WERI-Rb-1 (cell line): Measurements from ENCODE around the gene APBB1IP.

Source experiments
- DNase-seq: peaks from one replicate; pipeline ENCODE4 v3.0.0-alpha.2; 2020
- H3K27ac ChIP-seq: fragments of 250-450 bp; sonication (Bioruptor Pico); 2 replicates; pipeline ENCODE4 v1.5.1; 2020; ENCODE audit warnings: mild to moderate bottlenecking, moderate library complexity
- H3K27me3 ChIP-seq: fragments of 250-450 bp; sonication (Bioruptor Pico); 2 replicates; pipeline ENCODE4 v1.5.1; 2021; ENCODE audit warnings: mild to moderate bottlenecking, low read depth, moderate library complexity; ENCODE audit not compliant: insufficient read depth, severe bottlenecking
- H3K36me3 ChIP-seq: fragments of 250-450 bp; sonication (Bioruptor Pico); 2 replicates; pipeline ENCODE4 v1.5.1; 2020; ENCODE audit warnings: mild to moderate bottlenecking, moderate library complexity
- H3K4me3 ChIP-seq: 2 replicates; pipeline ENCODE4 v1.5.1; 2011; ENCODE audit warnings: low read depth, mild to moderate bottlenecking, control low read depth, low read length
- H3K9me3 ChIP-seq: fragments of 250-450 bp; sonication (Bioruptor Pico); 2 replicates; pipeline ENCODE4 v1.5.1; 2021; ENCODE audit warnings: mild to moderate bottlenecking, moderate library complexity; ENCODE audit not compliant: severe bottlenecking
- TF ChIP-seq, protein P1 (sequence below): IDR thresholded peaks from 2 replicates; pipeline ENCODE4 v1.5.1; 2011; ENCODE audit warnings: low read depth, mild to moderate bottlenecking, control low read depth, inconsistent platforms, low read length

APBB1IP gene

GRCh38 chr10:26477501-26477900, 39.4 kb downstream of the APBB1IP start:
- no peak overlapping the region for H3K27ac ChIP-seq
- no peak for DNase-seq
- TF ChIP-seq, protein P1, sequence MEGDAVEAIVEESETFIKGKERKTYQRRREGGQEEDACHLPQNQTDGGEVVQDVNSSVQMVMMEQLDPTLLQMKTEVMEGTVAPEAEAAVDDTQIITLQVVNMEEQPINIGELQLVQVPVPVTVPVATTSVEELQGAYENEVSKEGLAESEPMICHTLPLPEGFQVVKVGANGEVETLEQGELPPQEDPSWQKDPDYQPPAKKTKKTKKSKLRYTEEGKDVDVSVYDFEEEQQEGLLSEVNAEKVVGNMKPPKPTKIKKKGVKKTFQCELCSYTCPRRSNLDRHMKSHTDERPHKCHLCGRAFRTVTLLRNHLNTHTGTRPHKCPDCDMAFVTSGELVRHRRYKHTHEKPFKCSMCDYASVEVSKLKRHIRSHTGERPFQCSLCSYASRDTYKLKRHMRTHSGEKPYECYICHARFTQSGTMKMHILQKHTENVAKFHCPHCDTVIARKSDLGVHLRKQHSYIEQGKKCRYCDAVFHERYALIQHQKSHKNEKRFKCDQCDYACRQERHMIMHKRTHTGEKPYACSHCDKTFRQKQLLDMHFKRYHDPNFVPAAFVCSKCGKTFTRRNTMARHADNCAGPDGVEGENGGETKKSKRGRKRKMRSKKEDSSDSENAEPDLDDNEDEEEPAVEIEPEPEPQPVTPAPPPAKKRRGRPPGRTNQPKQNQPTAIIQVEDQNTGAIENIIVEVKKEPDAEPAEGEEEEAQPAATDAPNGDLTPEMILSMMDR, result no peak
- H3K9me3 ChIP-seq, result no peaks in the 10 kb centered on the region
- no peak overlapping the region for H3K4me3 ChIP-seq
- H3K36me3 ChIP-seq, result no peaks in the 10 kb centered on the region
- no peaks in the 10 kb centered on the region for H3K27me3 ChIP-seq

- TF ChIP-seq, protein P1, result no peak
- no peaks in the 10 kb centered on the region for H3K27me3 ChIP-seq
- no peaks in the 10 kb centered on the region for H3K36me3 ChIP-seq
- H3K4me3 ChIP-seq, result no peak overlapping the region
- no peak overlapping the region for H3K27ac ChIP-seq
- DNase-seq, result peak; percentile 9
- no peaks in the 10 kb centered on the region for H3K9me3 ChIP-seq
These were observed 39.9 kb downstream of the APBB1IP start for GRCh38 chr10:26478061-26478460.

DNA sequence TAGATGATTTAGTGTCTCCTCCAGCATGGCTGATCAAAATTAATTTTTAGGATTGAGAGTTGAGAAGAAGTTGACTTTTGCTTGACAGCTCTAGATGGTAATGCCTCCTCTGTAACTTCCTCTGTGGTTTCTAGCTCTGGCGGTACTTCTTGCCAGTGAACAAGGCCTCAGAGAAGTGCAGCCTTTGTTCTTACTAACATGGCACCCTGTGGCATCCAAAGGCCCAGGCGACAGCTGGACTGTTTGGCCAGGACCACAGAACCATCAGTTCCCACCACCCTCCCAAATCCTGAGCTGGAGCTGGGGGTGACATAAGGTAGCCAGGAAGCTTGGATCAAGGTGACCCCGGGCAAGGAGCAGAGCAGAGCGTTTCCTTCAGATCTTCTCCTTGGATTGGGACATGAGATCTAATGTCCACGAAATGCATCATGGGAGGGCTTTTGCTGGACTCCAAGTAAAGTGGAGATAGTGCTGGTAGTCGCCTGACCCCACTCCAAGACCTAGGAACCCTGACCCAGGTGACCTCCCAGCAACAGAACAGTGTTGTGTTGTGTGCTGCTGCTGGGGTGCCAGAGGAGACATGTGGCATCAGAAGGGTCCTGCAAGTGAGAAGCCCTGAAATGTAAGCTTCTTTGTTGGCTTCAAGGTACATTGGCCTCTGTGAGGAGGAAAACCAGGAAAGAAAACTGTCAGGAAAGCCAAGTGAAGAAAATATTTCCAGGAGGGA, 41.8 kb downstream of the APBB1IP start:
- TF ChIP-seq, protein P1, result no peak
- H3K36me3 ChIP-seq, result no peaks in the 10 kb centered on the region
- no peaks in the 10 kb centered on the region for H3K27me3 ChIP-seq
- no peak overlapping the region for H3K4me3 ChIP-seq
- no peak overlapping the region for H3K27ac ChIP-seq
- DNase-seq, result no peak
- H3K9me3 ChIP-seq, result no peaks in the 10 kb centered on the region

DNA sequence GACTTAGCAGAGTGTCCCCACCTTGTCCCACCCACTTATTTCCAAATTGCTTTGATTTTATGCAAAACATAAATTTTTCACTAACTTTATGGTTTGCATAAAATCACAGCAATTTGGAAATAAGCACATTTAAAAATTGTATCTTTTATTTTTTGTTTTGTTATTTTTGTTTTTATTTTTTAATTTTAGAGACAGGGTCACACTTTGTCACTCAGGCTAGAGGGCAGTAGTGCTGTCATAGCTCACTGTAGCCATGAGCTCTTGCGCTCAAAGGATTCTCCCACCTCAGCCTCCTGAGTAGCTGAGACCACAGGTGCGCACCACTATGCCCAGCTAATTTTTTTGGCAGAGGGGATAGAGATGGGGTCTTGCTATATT, 43.2 kb downstream of the APBB1IP start:
- DNase-seq, result no peak
- H3K36me3 ChIP-seq, result no peaks in the 10 kb centered on the region
- H3K27ac ChIP-seq, result no peak overlapping the region
- TF ChIP-seq, protein P1, result no peak
- H3K27me3 ChIP-seq, result no peaks in the 10 kb centered on the region
- no peak overlapping the region for H3K4me3 ChIP-seq
- H3K9me3 ChIP-seq, result no peaks in the 10 kb centered on the region

DNA sequence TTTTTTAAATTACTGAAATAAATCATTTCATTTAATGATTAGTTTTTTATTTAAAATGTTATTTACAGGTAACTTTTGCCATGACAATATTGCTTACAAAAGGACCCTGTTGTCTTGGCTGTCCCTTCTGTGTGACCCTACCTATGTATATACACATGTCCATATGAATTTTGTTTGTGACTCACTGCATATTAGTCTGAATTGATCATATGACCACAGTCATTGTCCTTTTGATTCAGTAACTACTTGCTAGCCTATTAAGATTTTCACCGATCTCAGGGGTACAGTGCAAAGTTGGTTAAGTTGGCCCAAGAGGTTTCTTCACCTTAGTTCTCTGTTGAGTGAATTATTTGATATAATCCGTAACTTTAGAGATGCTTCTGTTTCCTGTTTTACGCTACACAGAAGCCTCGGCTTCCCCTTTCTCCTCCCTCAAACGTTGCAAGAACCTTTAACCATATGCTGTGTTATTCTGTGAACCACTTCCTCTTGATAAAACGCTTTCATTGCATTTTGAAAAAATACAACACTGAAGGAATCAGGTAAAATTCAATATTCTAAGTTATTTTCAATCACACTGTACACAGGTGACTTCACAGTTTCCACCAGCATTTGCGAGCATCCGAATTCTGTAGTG, 43.9 kb downstream of the APBB1IP start:
- Histone ChIP-seq H3K9me3 (no peaks in the 10 kb centered on the region), H3K27ac (no peak overlapping the region), H3K4me3 (no peak overlapping the region), H3K27me3 (no peaks in the 10 kb centered on the region), H3K36me3 (no peaks in the 10 kb centered on the region)
- DNase-seq, result no peak
- TF ChIP-seq, protein P1, result no peak
